Measurements from ENCODE around the gene WDR7.

The WDR7 gene

GRCh38 chr18:56980151-56980550 lies 329.0 kb downstream of the WDR7 start:
- FAIRE-seq = no peak
- no peak for DNase-seq (ENCODE audit: insufficient read length, low spot score)

GRCh38 chr18:56982766-56983165 lies 331.6 kb downstream of the WDR7 start:
- DNase-seq (ENCODE audit: insufficient read length, low spot score) = no peak
- no peak for FAIRE-seq

GRCh38 chr18:56983275-56983992 lies 332.3 kb downstream of the WDR7 start:
- FAIRE-seq = no peak

GRCh38 chr18:56984731-56985130 lies 333.6 kb downstream of the WDR7 start:
- DNase-seq (ENCODE audit: insufficient read length, low spot score) = no peak
- FAIRE-seq = no peak

More at GRCh38 chr18:56983275-56983992, 332.3 kb downstream of the WDR7 start:
- DNase-seq (ENCODE audit: insufficient read length, low spot score) = no peak

GRCh38 chr18:56986829-56987228 lies 335.7 kb downstream of the WDR7 start:
- no peak for FAIRE-seq
- DNase-seq (ENCODE audit: insufficient read length, low spot score) = no peak

GRCh38 chr18:56987236-56987635 lies 336.1 kb downstream of the WDR7 start:
- DNase-seq (ENCODE audit: insufficient read length, low spot score) = no peak

GRCh38 chr18:56988022-56988421 lies 336.9 kb downstream of the WDR7 start:
- DNase-seq (ENCODE audit: insufficient read length, low spot score) = no peak
- FAIRE-seq = no peak

More at GRCh38 chr18:56987236-56987635, 336.1 kb downstream of the WDR7 start:
- no peak for FAIRE-seq

- DNase-seq (ENCODE audit: insufficient read length, low spot score) (no peak), FAIRE-seq (no peak)
Observed at GRCh38 chr18:56990678-56991077, 339.5 kb downstream of the WDR7 start.

- no peak for FAIRE-seq
Observed at GRCh38 chr18:56992777-56993176, 341.6 kb downstream of the WDR7 start.

GRCh38 chr18:56995579-56996188 lies 344.5 kb downstream of the WDR7 start:
- no peak for FAIRE-seq
- no peak for DNase-seq (ENCODE audit: insufficient read length, low spot score)

More at GRCh38 chr18:56992777-56993176, 341.6 kb downstream of the WDR7 start:
- DNase-seq (ENCODE audit: insufficient read length, low spot score) = no peak

- no peak for FAIRE-seq
- no peak for DNase-seq (ENCODE audit: insufficient read length, low spot score)
Observed at GRCh38 chr18:56997200-56997599, 346.0 kb downstream of the WDR7 start.

- FAIRE-seq = no peak
- no peak for DNase-seq (ENCODE audit: insufficient read length, low spot score)
Observed at GRCh38 chr18:56999823-57000222, 348.7 kb downstream of the WDR7 start.

GRCh38 chr18:57002627-57003026 lies 351.5 kb downstream of the WDR7 start:
- FAIRE-seq = no peak
- DNase-seq (ENCODE audit: insufficient read length, low spot score) = no peak

GRCh38 chr18:57003342-57003741 lies 352.2 kb downstream of the WDR7 start:
- DNase-seq (ENCODE audit: insufficient read length, low spot score) (no peak), FAIRE-seq (no peak)

GRCh38 chr18:57004366-57005121 lies 353.4 kb downstream of the WDR7 start:
- no peak for FAIRE-seq
- DNase-seq (ENCODE audit: insufficient read length, low spot score) = peak; percentile 3

- FAIRE-seq (no peak), DNase-seq (ENCODE audit: insufficient read length, low spot score) (no peak)
Observed at GRCh38 chr18:57008001-57008686, 357.0 kb downstream of the WDR7 start.

GRCh38 chr18:57009844-57010243 lies 358.7 kb downstream of the WDR7 start:
- DNase-seq (ENCODE audit: insufficient read length, low spot score) = no peak
- FAIRE-seq = no peak

GRCh38 chr18:57014772-57015413 lies 363.7 kb downstream of the WDR7 start:
- FAIRE-seq (no peak), DNase-seq (ENCODE audit: insufficient read length, low spot score) (no peak)

GRCh38 chr18:57015451-57015850 lies 364.3 kb downstream of the WDR7 start:
- DNase-seq (ENCODE audit: insufficient read length, low spot score) (no peak), FAIRE-seq (no peak)

- no peak for DNase-seq (ENCODE audit: insufficient read length, low spot score)
- FAIRE-seq = no peak
Observed at GRCh38 chr18:57018845-57019244, 367.7 kb downstream of the WDR7 start.

- no peak for FAIRE-seq
- no peak for DNase-seq (ENCODE audit: insufficient read length, low spot score)
Observed at GRCh38 chr18:57022716-57023115, 371.6 kb downstream of the WDR7 start.
